ENCODE measurements around the gene CDK5RAP2.

Gene CDK5RAP2

DNA sequence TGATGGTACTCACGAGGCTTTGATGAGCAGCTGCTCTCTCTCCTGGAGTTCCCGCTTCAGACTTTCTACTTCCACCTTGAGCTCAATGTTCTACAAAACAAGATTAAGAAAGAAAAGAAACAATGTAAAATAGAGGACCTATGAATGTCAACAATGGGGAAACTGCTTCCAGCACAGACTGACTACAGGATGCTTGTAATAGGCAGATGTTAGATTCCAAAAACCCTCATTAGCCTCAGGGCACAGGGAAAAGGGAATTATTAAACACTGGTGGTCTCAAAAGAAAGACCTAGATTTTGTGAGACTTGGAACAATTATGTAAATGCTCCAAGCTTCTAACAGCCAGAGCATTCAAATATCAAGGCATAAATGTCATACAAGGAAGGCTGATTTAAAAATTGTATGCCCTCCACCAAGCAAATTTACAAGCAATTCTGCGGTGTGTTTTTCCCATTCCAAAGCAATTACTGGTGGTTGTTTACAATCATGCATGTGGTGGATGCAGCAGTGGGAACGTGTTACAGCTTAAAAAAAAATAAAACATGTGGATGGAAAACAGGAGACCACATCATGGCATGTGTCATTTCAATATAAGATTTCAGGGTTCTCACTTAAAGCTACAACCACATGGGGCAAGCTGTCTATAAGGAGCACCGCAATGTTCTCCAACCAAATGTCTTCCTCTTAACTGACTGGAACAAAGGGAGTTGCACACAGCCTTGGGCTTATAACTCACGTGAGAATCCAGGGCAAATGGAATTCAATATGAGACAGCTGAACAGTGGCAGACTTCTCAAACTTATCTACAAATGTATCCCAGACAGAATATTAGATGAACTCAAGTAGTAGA is 34.0 kb downstream of the CDK5RAP2 start:
- Histone ChIP-seq H3K4ac (ENCODE audit: low read depth, low read length) (no peak overlapping the region), H3K4me2 (ENCODE audit: low read length) (no peak overlapping the region), H3K79me1 (ENCODE audit: low read length) (no peaks in the 10 kb centered on the region), H2AFZ (ENCODE audit: insufficient read depth, low read length, poor library complexity) (no peak overlapping the region), H3K14ac (ENCODE audit: low read length) (no peak overlapping the region), H2BK12ac (ENCODE audit: low read length) (no peak overlapping the region), H3K9me3 (ENCODE audit: insufficient read depth, low read depth, low read length) (no peaks in the 10 kb centered on the region), H4K91ac (ENCODE audit: low read depth, low read length) (no peak overlapping the region), H3K23ac (ENCODE audit: low read length) (no peak overlapping the region), H3K4me1 (ENCODE audit: control insufficient read depth in 1 of 2, insufficient read depth in 2 of 2, low read length in 2 of 2) (peaks cover 10 to 17% of the 10 kb centered on the region in 2 experiments), H4K8ac (ENCODE audit: low read depth, low read length) (no peak overlapping the region), H4K12ac (ENCODE audit: low read depth, low read length) (no peak overlapping the region), H3K79me2 (ENCODE audit: control insufficient read depth, insufficient read depth, low read length, poor library complexity) (no peaks in the 10 kb centered on the region), H3K36me3 (ENCODE audit: control insufficient read depth in 1 of 2, insufficient read depth in 2 of 2, low read length in 2 of 2) (peaks cover 6 to 13% of the 10 kb centered on the region in 2 experiments), H3K18ac (ENCODE audit: low read length) (no peak overlapping the region), H3K9ac (ENCODE audit: low read length) (no peak overlapping the region), H2BK120ac (ENCODE audit: insufficient read depth, low read length, poor library complexity) (no peak overlapping the region), H3K4me3 (ENCODE audit: low read depth, low read length) (no peak overlapping the region), H2BK5ac (ENCODE audit: low read depth, low read length, poor library complexity) (peak overlapping the region; percentile 27), H2AK5ac (ENCODE audit: low read length) (no peak overlapping the region), H3K27me3 (ENCODE audit: insufficient read depth, low read length) (no peaks in the 10 kb centered on the region), H3K27ac (ENCODE audit: low read depth, low read length) (peak overlapping the region; percentile 5)
- peak; percentile 72 to 83 for DNase-seq
- WGBS (ENCODE audit: extremely low coverage, insufficient coverage, insufficient read length), result no CpG with 5 or more reads among the region's 6 CpGs

GRCh38 chr9:120544441-120544840 is 35.5 kb downstream of the CDK5RAP2 start:
- Histone ChIP-seq H3K4me2 (ENCODE audit: low read length) (no peak overlapping the region), H2BK5ac (ENCODE audit: low read depth, low read length, poor library complexity) (no peak overlapping the region), H2AFZ (ENCODE audit: insufficient read depth, low read length, poor library complexity) (no peak overlapping the region), H4K91ac (ENCODE audit: low read depth, low read length) (no peak overlapping the region), H3K36me3 (ENCODE audit: control insufficient read depth in 1 of 2, insufficient read depth in 2 of 2, low read length in 2 of 2) (peaks cover 6 to 12% of the 10 kb centered on the region in 2 experiments), H3K4ac (ENCODE audit: low read depth, low read length) (no peak overlapping the region), H3K18ac (ENCODE audit: low read length) (no peak overlapping the region), H3K79me1 (ENCODE audit: low read length) (no peaks in the 10 kb centered on the region), H2BK12ac (ENCODE audit: low read length) (no peak overlapping the region), H4K12ac (ENCODE audit: low read depth, low read length) (no peak overlapping the region), H3K9ac (ENCODE audit: low read length) (no peak overlapping the region), H3K4me3 (ENCODE audit: low read depth, low read length) (no peak overlapping the region), H3K4me1 (ENCODE audit: control insufficient read depth in 1 of 2, insufficient read depth in 2 of 2, low read length in 2 of 2) (peaks cover 10 to 20% of the 10 kb centered on the region in 2 experiments), H3K27ac (ENCODE audit: low read depth, low read length) (no peak overlapping the region), H2BK120ac (ENCODE audit: insufficient read depth, low read length, poor library complexity) (no peak overlapping the region), H4K8ac (ENCODE audit: low read depth, low read length) (no peak overlapping the region), H3K9me3 (ENCODE audit: insufficient read depth, low read depth, low read length) (no peaks in the 10 kb centered on the region), H3K14ac (ENCODE audit: low read length) (no peak overlapping the region), H3K23ac (ENCODE audit: low read length) (no peak overlapping the region), H3K27me3 (ENCODE audit: insufficient read depth, low read length) (no peaks in the 10 kb centered on the region), H3K79me2 (ENCODE audit: control insufficient read depth, insufficient read depth, low read length, poor library complexity) (no peaks in the 10 kb centered on the region), H2AK5ac (ENCODE audit: low read length) (no peak overlapping the region)
- no peak for DNase-seq
- WGBS (ENCODE audit: extremely low coverage, insufficient coverage, insufficient read length), result no CpG with 5 or more reads among the region's 1 CpG

DNA sequence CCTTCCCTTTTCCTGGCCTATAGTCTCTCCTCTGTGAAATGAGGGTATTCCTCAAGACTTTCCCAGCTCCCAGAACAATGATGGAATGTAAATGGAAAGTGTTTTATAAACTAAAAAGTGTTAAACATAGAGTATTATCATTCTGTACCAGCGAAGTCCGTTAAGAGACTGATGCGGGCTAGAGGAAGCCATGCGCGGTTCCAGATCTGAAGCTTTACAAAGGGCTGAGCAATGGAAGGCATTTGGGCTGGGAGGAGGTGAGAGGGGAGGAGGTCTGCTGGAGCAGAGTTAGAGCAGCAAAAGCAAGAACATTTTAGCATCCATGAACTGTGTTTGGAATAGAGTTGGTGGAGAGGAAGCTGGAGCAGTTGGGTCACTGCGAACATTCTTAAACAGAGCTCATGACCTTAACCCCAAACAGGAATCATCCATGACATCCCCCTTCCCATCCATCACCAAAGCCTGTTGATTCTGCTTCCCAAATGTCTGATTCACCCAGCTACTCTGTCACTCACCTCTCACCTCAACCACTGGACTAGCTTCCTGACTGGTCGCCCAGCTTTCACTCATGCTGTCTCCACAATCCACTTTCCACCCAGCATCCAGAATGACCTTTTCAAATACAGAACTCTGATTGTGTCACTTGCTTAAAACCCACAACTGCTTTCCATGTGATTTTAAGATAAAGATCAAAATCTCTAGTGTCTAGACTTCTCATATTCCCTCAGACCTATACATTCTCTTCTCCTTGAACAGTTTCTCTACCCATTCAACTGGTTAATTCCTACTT is 37.1 kb downstream of the CDK5RAP2 start:
- Histone ChIP-seq H3K4me3 (ENCODE audit: low read depth, low read length) (no peak overlapping the region), H2BK120ac (ENCODE audit: insufficient read depth, low read length, poor library complexity) (peak overlapping the region; percentile 68), H2BK5ac (ENCODE audit: low read depth, low read length, poor library complexity) (no peak overlapping the region), H4K8ac (ENCODE audit: low read depth, low read length) (no peak overlapping the region), H2AFZ (ENCODE audit: insufficient read depth, low read length, poor library complexity) (no peak overlapping the region), H4K91ac (ENCODE audit: low read depth, low read length) (peak overlapping the region; percentile 55), H3K27me3 (ENCODE audit: insufficient read depth, low read length) (no peaks in the 10 kb centered on the region), H3K9me3 (ENCODE audit: insufficient read depth, low read depth, low read length) (no peaks in the 10 kb centered on the region), H3K14ac (ENCODE audit: low read length) (no peak overlapping the region), H3K4me2 (ENCODE audit: low read length) (no peak overlapping the region), H3K27ac (ENCODE audit: low read depth, low read length) (peak overlapping the region; percentile 80), H3K79me1 (ENCODE audit: low read length) (no peaks in the 10 kb centered on the region), H3K23ac (ENCODE audit: low read length) (no peak overlapping the region), H3K18ac (ENCODE audit: low read length) (no peak overlapping the region), H3K9ac (ENCODE audit: low read length) (no peak overlapping the region), H4K12ac (ENCODE audit: low read depth, low read length) (no peak overlapping the region), H3K79me2 (ENCODE audit: control insufficient read depth, insufficient read depth, low read length, poor library complexity) (no peaks in the 10 kb centered on the region), H3K4ac (ENCODE audit: low read depth, low read length) (no peak overlapping the region), H2AK5ac (ENCODE audit: low read length) (no peak overlapping the region), H3K4me1 (ENCODE audit: control insufficient read depth in 1 of 2, insufficient read depth in 2 of 2, low read length in 2 of 2) (peaks cover 10 to 22% of the 10 kb centered on the region in 2 experiments), H2BK12ac (ENCODE audit: low read length) (peak overlapping the region; percentile 56), H3K36me3 (ENCODE audit: control insufficient read depth in 1 of 2, insufficient read depth in 2 of 2, low read length in 2 of 2) (peaks cover 3 to 7% of the 10 kb centered on the region in 2 experiments)
- WGBS (ENCODE audit: extremely low coverage, insufficient coverage, insufficient read length), result no CpG with 5 or more reads among the region's 7 CpGs
- peak; percentile 79 to 91 for DNase-seq

DNA sequence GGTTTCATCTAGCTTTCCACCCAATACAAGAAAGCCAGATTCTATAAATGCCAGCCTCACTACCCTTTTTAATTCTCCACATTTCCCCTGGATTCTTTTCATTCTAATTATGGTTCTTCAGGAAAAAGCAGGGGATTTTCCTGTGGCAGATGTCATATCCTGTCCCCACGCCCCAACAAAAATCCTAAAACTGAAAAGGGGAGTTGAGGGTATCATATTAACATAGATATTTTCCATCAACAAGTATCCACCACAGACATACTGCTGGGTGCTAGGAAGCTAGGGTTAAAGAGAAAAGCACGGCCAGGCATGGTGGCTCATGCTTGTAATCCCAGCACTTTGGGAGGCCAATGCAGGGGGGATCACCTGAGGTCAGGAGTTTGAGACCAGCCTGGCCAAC is 38.0 kb downstream of the CDK5RAP2 start:
- H4K12ac ChIP-seq (ENCODE audit: low read depth, low read length), result no peak overlapping the region
- H4K91ac ChIP-seq (ENCODE audit: low read depth, low read length), result peak overlapping the region; percentile 61
- H3K4me2 ChIP-seq (ENCODE audit: low read length), result no peak overlapping the region
- H4K8ac ChIP-seq (ENCODE audit: low read depth, low read length), result peak overlapping the region; percentile 53
- H2BK120ac ChIP-seq (ENCODE audit: insufficient read depth, low read length, poor library complexity), result peak overlapping the region; percentile 38
- no CpG with 5 or more reads among the region's 2 CpGs for WGBS (ENCODE audit: extremely low coverage, insufficient coverage, insufficient read length)
- no peaks in the 10 kb centered on the region for H3K27me3 ChIP-seq (ENCODE audit: insufficient read depth, low read length)
- H3K9me3 ChIP-seq (ENCODE audit: insufficient read depth, low read depth, low read length), result no peaks in the 10 kb centered on the region
- no peaks in the 10 kb centered on the region for H3K79me2 ChIP-seq (ENCODE audit: control insufficient read depth, insufficient read depth, low read length, poor library complexity)
- H3K27ac ChIP-seq (ENCODE audit: low read depth, low read length), result no peak overlapping the region
- H3K18ac ChIP-seq (ENCODE audit: low read length), result no peak overlapping the region
- H2BK5ac ChIP-seq (ENCODE audit: low read depth, low read length, poor library complexity), result peak overlapping the region; percentile 64
- H2BK12ac ChIP-seq (ENCODE audit: low read length), result peak overlapping the region; percentile 69
- H2AK5ac ChIP-seq (ENCODE audit: low read length), result peak overlapping the region; percentile 47
- H3K4ac ChIP-seq (ENCODE audit: low read depth, low read length), result no peak overlapping the region
- no peak overlapping the region for H3K14ac ChIP-seq (ENCODE audit: low read length)
- H3K4me3 ChIP-seq (ENCODE audit: low read depth, low read length), result no peak overlapping the region
- peaks cover 12 to 26% of the 10 kb centered on the region in 2 experiments for H3K4me1 ChIP-seq (ENCODE audit: control insufficient read depth in 1 of 2, insufficient read depth in 2 of 2, low read length in 2 of 2)
- H2AFZ ChIP-seq (ENCODE audit: insufficient read depth, low read length, poor library complexity), result no peak overlapping the region
- no peak overlapping the region for H3K9ac ChIP-seq (ENCODE audit: low read length)
- no peak for DNase-seq
- H3K36me3 ChIP-seq (ENCODE audit: control insufficient read depth in 1 of 2, insufficient read depth in 2 of 2, low read length in 2 of 2), result peaks cover 3 to 7% of the 10 kb centered on the region in 2 experiments
- no peaks in the 10 kb centered on the region for H3K79me1 ChIP-seq (ENCODE audit: low read length)
- no peak overlapping the region for H3K23ac ChIP-seq (ENCODE audit: low read length)
